SU-DHL-6 (cell line): ENCODE measurements around the gene COG1.
A peak's percentile ranks its signal among the peaks of the same experiment; 100 is the strongest.

ENCODE experiments used
- H2AFZ ChIP-seq: fragments of 200-600 bp; sonication (generic); 2 replicates; pipeline ENCODE4 v1.6.1; 2014; ENCODE audit warnings: low read depth, mild to moderate bottlenecking, moderate library complexity, mixed read lengths, antibody characterized with exemption, low read length; ENCODE audit not compliant: severe bottlenecking
- H3F3A ChIP-seq: fragments of 200-600 bp; shearing (Covaris generic); 2 replicates; pipeline ENCODE4 v1.6.0; 2016; ENCODE audit warnings: antibody characterized with exemption, mild to moderate bottlenecking; ENCODE audit not compliant: insufficient read depth
- H3K27ac ChIP-seq: fragments of 200-600 bp; sonication (generic); 2 replicates; pipeline ENCODE4 v1.5.1; 2016; ENCODE audit warnings: low read depth, mild to moderate bottlenecking, low read length, moderate library complexity, mixed read lengths
- H3K27me3 ChIP-seq: fragments of 200-600 bp; sonication (generic), shearing (Covaris generic); 2 replicates; pipeline ENCODE4 v1.6.0; 2014; ENCODE audit warnings: mild to moderate bottlenecking, low read length
- H3K36me3 ChIP-seq: fragments of 200-600 bp; sonication (generic); 2 replicates; pipeline ENCODE4 v1.6.1; 2014; ENCODE audit warnings: mild to moderate bottlenecking, low read length, mixed read lengths
- H3K4me2 ChIP-seq: fragments of 300-600, 200-600 bp; shearing (Covaris generic), sonication (generic); 2 replicates; pipeline ENCODE4 v1.6.0; 2014; ENCODE audit warnings: low read length, low read depth, mild to moderate bottlenecking; ENCODE audit not compliant: poor library complexity, severe bottlenecking
- H3K4me3 ChIP-seq: fragments of 200-600 bp; sonication (generic); 2 replicates; pipeline ENCODE4 v1.5.1; 2014; ENCODE audit warnings: antibody characterized with exemption, low read length, mild to moderate bottlenecking, mixed read lengths; ENCODE audit not compliant: insufficient read depth, poor library complexity, severe bottlenecking
- H3K79me2 ChIP-seq: fragments of 200-600 bp; sonication (generic); 2 replicates; pipeline ENCODE4 v1.6.1; 2014; ENCODE audit warnings: mild to moderate bottlenecking, low read length, moderate library complexity; ENCODE audit not compliant: insufficient read depth
- H3K9ac ChIP-seq: fragments of 200-600 bp; sonication (generic); 2 replicates; pipeline ENCODE4 v1.7.0; 2014; ENCODE audit warnings: mild to moderate bottlenecking, low read length
- H3K9me2 ChIP-seq: fragments of 200-600 bp; sonication (generic); replicated peaks from 2 replicates; pipeline ENCODE4 v1.6.1; 2014; ENCODE audit warnings: low read length; ENCODE audit not compliant: insufficient read depth
- H3K9me3 ChIP-seq: fragments of 200-600 bp; sonication (generic); 2 replicates; pipeline ENCODE4 v1.6.1; 2014; ENCODE audit warnings: low read length, mixed read lengths; ENCODE audit not compliant: insufficient read depth
- H4K20me1 ChIP-seq: fragments of 200-600 bp; sonication (generic); 2 replicates; pipeline ENCODE4 v1.6.1; 2014; ENCODE audit warnings: low read depth, mild to moderate bottlenecking, antibody characterized with exemption, low read length, moderate library complexity, mixed read lengths
- CTCF ChIP-seq: fragments of 200-600 bp; sonication (generic); IDR thresholded peaks from one replicate; pipeline ENCODE4 v1.5.1; 2017; ENCODE audit warnings: antibody characterized with exemption, mild to moderate bottlenecking, low read length, moderate library complexity; ENCODE audit not compliant: insufficient read depth, poor library complexity, severe bottlenecking
- EZH2phosphoT487 ChIP-seq: fragments of 200-600 bp; sonication (generic), shearing (Covaris generic); conservative IDR thresholded peaks from 2 replicates; pipeline ENCODE4 v1.6.1; 2018; ENCODE audit warnings: mild to moderate bottlenecking, antibody characterized with exemption, low read length, moderate library complexity, mixed read lengths

The COG1 gene

GRCh38 chr17:73251871-73252270 lies 59.0 kb downstream of the COG1 start:
- Histone ChIP-seq H3K4me3 (no peak overlapping the region), H3K27me3 (no peaks in the 10 kb centered on the region), H3K36me3 (peaks cover 5% of the 10 kb centered on the region; the same call in 1 of the 2 replicates), H3K9me3 (no peaks in the 10 kb centered on the region), H3K4me2 (no peak overlapping the region), H4K20me1 (no peaks in the 10 kb centered on the region), H3K27ac (no peak overlapping the region), H3K79me2 (no peaks in the 10 kb centered on the region), H2AFZ (no peak overlapping the region), H3K9me2 (no peaks in the 10 kb centered on the region), H3F3A (no peaks in the 10 kb centered on the region), H3K9ac (no peak overlapping the region)
- no peak for TF ChIP-seq CTCF

GRCh38 chr17:73255671-73256181 lies 62.9 kb downstream of the COG1 start:
- Histone ChIP-seq H3K27ac (no peak overlapping the region), H3K4me2 (no peak overlapping the region), H3K4me3 (no peak overlapping the region), H3K9me3 (no peaks in the 10 kb centered on the region), H3K79me2 (no peaks in the 10 kb centered on the region), H3K9me2 (no peaks in the 10 kb centered on the region), H3K9ac (no peak overlapping the region), H4K20me1 (no peaks in the 10 kb centered on the region), H3K27me3 (no peaks in the 10 kb centered on the region), H3K36me3 (no peaks in the 10 kb centered on the region), H2AFZ (no peak overlapping the region), H3F3A (no peaks in the 10 kb centered on the region)
- TF ChIP-seq CTCF (peak; percentile 91), EZH2phosphoT487 (no peak)

- Histone ChIP-seq H3K9me2 (no peaks in the 10 kb centered on the region), H2AFZ (no peak overlapping the region), H3K4me3 (no peak overlapping the region), H3K9me3 (no peaks in the 10 kb centered on the region), H3K36me3 (no peaks in the 10 kb centered on the region), H3K27ac (no peak overlapping the region), H3F3A (no peaks in the 10 kb centered on the region), H3K9ac (no peak overlapping the region), H3K27me3 (no peaks in the 10 kb centered on the region), H3K4me2 (no peak overlapping the region), H3K79me2 (no peaks in the 10 kb centered on the region), H4K20me1 (no peaks in the 10 kb centered on the region)
- TF ChIP-seq CTCF, result no peak
- no peak for TF ChIP-seq EZH2phosphoT487
Measured at GRCh38 chr17:73256220-73256619, 63.4 kb downstream of the COG1 start.
